ENCODE measurements around the gene B4GALNT4. TPM values are rescaled to one million over a fixed set of nuclear protein-coding genes. Genes with fewer than 3 reads are reported as not detected.

B4GALNT4 gene
- total RNA-seq, 1 experiment from 2014 or later: 49.8 TPM

DNA sequence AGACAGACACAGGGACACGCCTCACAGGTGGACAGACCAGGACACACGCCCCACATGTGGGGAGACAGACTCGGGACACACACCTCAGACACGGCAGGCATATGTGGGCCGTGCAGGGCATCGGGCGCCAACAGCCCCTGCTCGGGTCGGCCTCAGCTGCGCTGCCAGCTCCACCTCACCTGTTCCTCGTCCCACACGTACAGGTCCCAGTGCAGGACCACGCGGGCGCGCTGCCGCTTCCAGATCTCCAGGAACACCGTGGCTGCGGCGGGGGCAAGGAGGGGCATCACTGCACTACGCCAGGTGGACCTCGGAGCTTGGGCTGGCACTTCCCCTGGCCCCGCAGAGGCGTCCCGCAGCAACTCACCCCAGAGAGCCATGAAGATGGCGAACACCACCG is 60.1 kb downstream of the B4GALNT4 start:
- H3K9me3 ChIP-seq: no peaks in the 10 kb centered on the region
- no peaks in the 10 kb centered on the region for H3K27me3 ChIP-seq
- H3K36me3 ChIP-seq: no peaks in the 10 kb centered on the region
- DNase-seq: no peak
- no peak overlapping the region for H3K4me3 ChIP-seq

DNA sequence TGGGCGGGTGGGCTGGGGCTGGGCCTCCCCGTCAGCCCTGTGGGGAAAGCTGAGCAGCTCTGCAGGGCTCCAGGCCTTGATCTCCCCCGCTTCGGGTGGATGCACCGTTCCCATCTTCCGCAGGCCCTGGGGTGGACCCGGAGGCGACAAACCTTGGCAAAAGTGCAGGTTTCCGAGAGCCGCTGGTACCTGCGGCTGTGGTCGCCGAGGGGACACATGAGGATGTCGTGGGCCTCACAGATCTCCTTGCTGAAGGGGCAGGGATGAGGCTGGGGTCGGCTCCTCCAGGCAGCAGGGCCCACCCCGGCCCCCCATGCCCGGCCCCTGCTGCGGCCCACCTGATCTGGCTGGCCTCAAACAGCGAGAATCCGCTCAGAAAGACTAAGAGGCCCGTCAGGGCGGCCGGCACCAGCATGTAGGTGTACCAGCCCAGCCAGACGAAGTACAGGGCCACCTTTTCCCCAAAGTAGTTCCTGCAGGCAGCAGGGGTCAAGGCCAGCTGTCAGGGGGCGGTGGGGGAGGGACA is 60.7 kb downstream of the B4GALNT4 start:
- H3K9me3 ChIP-seq: no peaks in the 10 kb centered on the region
- DNase-seq: no peak
- H3K27me3 ChIP-seq: no peaks in the 10 kb centered on the region
- no peaks in the 10 kb centered on the region for H3K36me3 ChIP-seq
- H3K4me3 ChIP-seq: no peak overlapping the region

Other genes with a start within 250 kb of the B4GALNT4 start
- gene SCGB1C1, start 176.4 kb upstream of the B4GALNT4 start, total RNA-seq (2014; rRNA removed; shearing (Covaris generic); ENCODE audit: low replicate concordance): not detected in 2 replicates
- 28.2 and 29.0 TPM in 2 replicates for gene BET1L, start 162.1 kb upstream of the B4GALNT4 start, total RNA-seq (2014; rRNA removed; shearing (Covaris generic); ENCODE audit: low replicate concordance)
- 142 and 222 TPM in 2 replicates for gene RIC8A, start 161.8 kb upstream of the B4GALNT4 start, total RNA-seq (2014; rRNA removed; shearing (Covaris generic); ENCODE audit: low replicate concordance)
- gene SIRT3, start 133.2 kb upstream of the B4GALNT4 start, total RNA-seq (2014; rRNA removed; shearing (Covaris generic); ENCODE audit: low replicate concordance): 15.1 and 24.9 TPM in 2 replicates
- gene PSMD13, start 132.5 kb upstream of the B4GALNT4 start, total RNA-seq (2014; rRNA removed; shearing (Covaris generic); ENCODE audit: low replicate concordance): 219 and 287 TPM in 2 replicates
- not detected in 2 replicates for gene NLRP6, start 91.1 kb upstream of the B4GALNT4 start, total RNA-seq (2014; rRNA removed; shearing (Covaris generic); ENCODE audit: low replicate concordance)
- 1.9 and 6.2 TPM in 2 replicates for gene PGGHG, start 80.4 kb upstream of the B4GALNT4 start, total RNA-seq (2014; rRNA removed; shearing (Covaris generic); ENCODE audit: low replicate concordance)
- gene IFITM5, start 70.0 kb upstream of the B4GALNT4 start, total RNA-seq (2014; rRNA removed; shearing (Covaris generic); ENCODE audit: low replicate concordance): not detected in 2 replicates
- gene IFITM2, start 61.7 kb upstream of the B4GALNT4 start, total RNA-seq (2014; rRNA removed; shearing (Covaris generic); ENCODE audit: low replicate concordance): 35.8 and 50.4 TPM in 2 replicates
- 26.5 and 62.6 TPM in 2 replicates for gene IFITM1, start 55.5 kb upstream of the B4GALNT4 start, total RNA-seq (2014; rRNA removed; shearing (Covaris generic); ENCODE audit: low replicate concordance)
- gene IFITM3, start 48.6 kb upstream of the B4GALNT4 start, total RNA-seq (2014; rRNA removed; shearing (Covaris generic); ENCODE audit: low replicate concordance): 62.7 and 85.0 TPM in 2 replicates
- gene PKP3, start 24.7 kb downstream of the B4GALNT4 start, total RNA-seq (2014; rRNA removed; shearing (Covaris generic); ENCODE audit: low replicate concordance): 7.6 and 24.1 TPM in 2 replicates
- 28.8 and 89.5 TPM in 2 replicates for gene SIGIRR, start 45.5 kb downstream of the B4GALNT4 start, total RNA-seq (2014; rRNA removed; shearing (Covaris generic); ENCODE audit: low replicate concordance)
- gene ANO9, start 72.5 kb downstream of the B4GALNT4 start, total RNA-seq (2014; rRNA removed; shearing (Covaris generic); ENCODE audit: low replicate concordance): not detected in 2 replicates
- gene PTDSS2, start 80.8 kb downstream of the B4GALNT4 start, total RNA-seq (2014; rRNA removed; shearing (Covaris generic); ENCODE audit: low replicate concordance): 30.2 and 43.3 TPM in 2 replicates
- gene RNH1, start 137.7 kb downstream of the B4GALNT4 start, total RNA-seq (2014; rRNA removed; shearing (Covaris generic); ENCODE audit: low replicate concordance): 556 and 832 TPM in 2 replicates
- gene HRAS, start 166.1 kb downstream of the B4GALNT4 start, total RNA-seq (2014; rRNA removed; shearing (Covaris generic); ENCODE audit: low replicate concordance): 78.8 and 207 TPM in 2 replicates
- gene LRRC56, start 168.0 kb downstream of the B4GALNT4 start, total RNA-seq (2014; rRNA removed; shearing (Covaris generic); ENCODE audit: low replicate concordance): 0.63 TPM in 1 of 2 replicates, not detected in the other
- gene LMNTD2, start 191.2 kb downstream of the B4GALNT4 start, total RNA-seq (2014; rRNA removed; shearing (Covaris generic); ENCODE audit: low replicate concordance): 0.20 and 0.30 TPM in 2 replicates
- gene RASSF7, start 191.5 kb downstream of the B4GALNT4 start, total RNA-seq (2014; rRNA removed; shearing (Covaris generic); ENCODE audit: low replicate concordance): 3.0 and 25.8 TPM in 2 replicates
- gene PHRF1, start 207.0 kb downstream of the B4GALNT4 start, total RNA-seq (2014; rRNA removed; shearing (Covaris generic); ENCODE audit: low replicate concordance): 35.4 and 55.2 TPM in 2 replicates
- 9.1 and 10.1 TPM in 2 replicates for gene IRF7, start 246.5 kb downstream of the B4GALNT4 start, total RNA-seq (2014; rRNA removed; shearing (Covaris generic); ENCODE audit: low replicate concordance)